ENCODE measurements around the gene LINGO1.

DNA sequence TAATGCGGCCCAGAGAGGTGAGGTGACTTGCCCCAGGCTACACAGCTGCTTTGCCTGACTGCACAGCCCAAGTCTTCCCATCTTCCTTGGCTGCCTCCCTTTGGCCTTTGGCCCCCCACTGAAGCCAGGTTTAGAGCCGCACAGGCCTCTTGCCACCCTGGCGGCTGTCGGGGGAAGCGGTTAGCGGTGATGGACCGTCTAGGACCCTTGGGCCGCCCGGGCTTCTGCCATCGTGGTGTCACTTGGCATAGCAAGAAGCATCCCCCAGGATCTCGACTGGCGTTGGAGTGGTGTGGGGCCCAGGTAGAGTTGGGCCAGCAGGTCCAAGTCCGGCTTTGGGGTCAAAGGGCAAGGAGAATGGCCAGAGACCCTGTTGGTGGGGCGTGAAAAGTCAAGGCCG lies 61.0 kb downstream of the LINGO1 start:
- TF ChIP-seq, protein P1, sequence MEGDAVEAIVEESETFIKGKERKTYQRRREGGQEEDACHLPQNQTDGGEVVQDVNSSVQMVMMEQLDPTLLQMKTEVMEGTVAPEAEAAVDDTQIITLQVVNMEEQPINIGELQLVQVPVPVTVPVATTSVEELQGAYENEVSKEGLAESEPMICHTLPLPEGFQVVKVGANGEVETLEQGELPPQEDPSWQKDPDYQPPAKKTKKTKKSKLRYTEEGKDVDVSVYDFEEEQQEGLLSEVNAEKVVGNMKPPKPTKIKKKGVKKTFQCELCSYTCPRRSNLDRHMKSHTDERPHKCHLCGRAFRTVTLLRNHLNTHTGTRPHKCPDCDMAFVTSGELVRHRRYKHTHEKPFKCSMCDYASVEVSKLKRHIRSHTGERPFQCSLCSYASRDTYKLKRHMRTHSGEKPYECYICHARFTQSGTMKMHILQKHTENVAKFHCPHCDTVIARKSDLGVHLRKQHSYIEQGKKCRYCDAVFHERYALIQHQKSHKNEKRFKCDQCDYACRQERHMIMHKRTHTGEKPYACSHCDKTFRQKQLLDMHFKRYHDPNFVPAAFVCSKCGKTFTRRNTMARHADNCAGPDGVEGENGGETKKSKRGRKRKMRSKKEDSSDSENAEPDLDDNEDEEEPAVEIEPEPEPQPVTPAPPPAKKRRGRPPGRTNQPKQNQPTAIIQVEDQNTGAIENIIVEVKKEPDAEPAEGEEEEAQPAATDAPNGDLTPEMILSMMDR (IDR thresholded peaks at IDR 0.05), result no peak
- no peak for TF ChIP-seq POLR2A (IDR thresholded peaks at IDR 0.05)
